ENCODE results near the gene POLD3. TPM values are rescaled to one million over a fixed set of nuclear protein-coding genes. Genes with fewer than 3 reads are reported as not detected.
"Not testable (repeated sequence)": the region's sequence is repeated elsewhere in the genome, so short reads cannot be mapped to it uniquely, and the experiment has no call there.

The POLD3 gene
- total RNA-seq, 1 experiment from 2014 or later = 76.5 TPM

DNA sequence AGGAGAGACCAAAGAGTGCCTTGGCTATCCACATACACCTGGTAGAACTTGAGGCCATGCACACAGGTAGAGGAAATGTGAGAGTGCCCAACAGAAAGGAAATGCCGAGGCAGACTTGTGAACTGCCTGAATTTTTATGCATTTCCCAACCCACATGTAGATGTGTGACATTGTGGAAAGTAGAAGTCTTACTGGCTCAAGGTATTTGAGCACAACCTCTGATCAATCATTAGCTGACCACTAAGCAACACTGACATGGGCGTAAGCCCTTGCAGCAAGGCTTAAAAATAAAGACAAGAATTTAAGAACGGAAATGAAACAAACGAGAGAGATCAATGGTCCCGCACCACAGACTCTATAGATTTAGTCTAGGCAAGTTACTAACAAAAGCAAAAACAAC, 62.6 kb downstream of the POLD3 start:
- DNase-seq (ENCODE audit: low spot score) = no peak
- intact Hi-C loops (cut with micrococcal nuclease; ENCODE audit: unreplicated experiment) = no loop called here
- Histone ChIP-seq H3K27ac (ENCODE audit: low read depth, low read length, poor library complexity, severe bottlenecking) (no peak overlapping the region), H3K36me3 (ENCODE audit: insufficient read depth, low read length, poor library complexity, severe bottlenecking) (peaks cover 23% of the 10 kb centered on the region), H3K9me3 (ENCODE audit: low read depth, low read length, poor library complexity, severe bottlenecking) (no peaks in the 10 kb centered on the region), H3K4me3 (ENCODE audit: low read depth, low read length, poor library complexity, severe bottlenecking) (no peak overlapping the region), H3K27me3 (replicated peaks; ENCODE audit: insufficient read depth, low read depth, low read length, poor library complexity) (no peaks in the 10 kb centered on the region), H3K4me1 (ENCODE audit: insufficient read depth, low read length, poor library complexity, severe bottlenecking) (no peaks in the 10 kb centered on the region)
- no peak for TF ChIP-seq EZH2 (IDR thresholded peaks at IDR 0.05; ENCODE audit: borderline replicate concordance, low read depth, low read length, poor library complexity, severe bottlenecking)
- TF ChIP-seq, protein P1, sequence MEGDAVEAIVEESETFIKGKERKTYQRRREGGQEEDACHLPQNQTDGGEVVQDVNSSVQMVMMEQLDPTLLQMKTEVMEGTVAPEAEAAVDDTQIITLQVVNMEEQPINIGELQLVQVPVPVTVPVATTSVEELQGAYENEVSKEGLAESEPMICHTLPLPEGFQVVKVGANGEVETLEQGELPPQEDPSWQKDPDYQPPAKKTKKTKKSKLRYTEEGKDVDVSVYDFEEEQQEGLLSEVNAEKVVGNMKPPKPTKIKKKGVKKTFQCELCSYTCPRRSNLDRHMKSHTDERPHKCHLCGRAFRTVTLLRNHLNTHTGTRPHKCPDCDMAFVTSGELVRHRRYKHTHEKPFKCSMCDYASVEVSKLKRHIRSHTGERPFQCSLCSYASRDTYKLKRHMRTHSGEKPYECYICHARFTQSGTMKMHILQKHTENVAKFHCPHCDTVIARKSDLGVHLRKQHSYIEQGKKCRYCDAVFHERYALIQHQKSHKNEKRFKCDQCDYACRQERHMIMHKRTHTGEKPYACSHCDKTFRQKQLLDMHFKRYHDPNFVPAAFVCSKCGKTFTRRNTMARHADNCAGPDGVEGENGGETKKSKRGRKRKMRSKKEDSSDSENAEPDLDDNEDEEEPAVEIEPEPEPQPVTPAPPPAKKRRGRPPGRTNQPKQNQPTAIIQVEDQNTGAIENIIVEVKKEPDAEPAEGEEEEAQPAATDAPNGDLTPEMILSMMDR (conservative IDR thresholded peaks at IDR 0.05; ENCODE audit: low read depth, low read length) = no peak
- no TSS peak for BruUV-seq (replicated peaks)
- ChIA-PET CTCF (no interaction called here), POLR2A (ENCODE audit: low non-redundant PET) (no interaction called here)

DNA sequence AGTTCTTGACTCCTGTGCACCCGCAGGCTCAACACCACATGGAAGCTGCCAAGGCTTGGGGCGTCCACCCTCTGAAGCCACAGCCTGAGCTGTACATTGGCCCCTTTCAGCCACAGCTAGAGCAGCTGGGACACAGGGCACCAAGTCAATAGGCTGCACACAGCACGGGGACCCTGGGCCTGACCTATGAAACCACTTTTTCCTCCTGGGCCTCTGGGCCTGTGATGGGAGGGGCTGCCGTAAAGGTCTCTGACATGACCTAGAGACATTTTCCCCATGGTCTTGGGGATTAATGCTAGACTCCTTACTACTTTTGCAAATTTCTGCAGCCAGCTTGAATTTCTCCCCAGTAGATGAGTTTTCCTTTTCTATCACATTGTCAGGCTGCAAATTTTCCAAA, 66.7 kb downstream of the POLD3 start:
- H3K4me3 ChIP-seq (ENCODE audit: low read depth, low read length, poor library complexity, severe bottlenecking); intact Hi-C loops (cut with micrococcal nuclease; ENCODE audit: unreplicated experiment); H3K4me1 ChIP-seq (ENCODE audit: insufficient read depth, low read length, poor library complexity, severe bottlenecking); H3K27me3 ChIP-seq (replicated peaks; ENCODE audit: insufficient read depth, low read depth, low read length, poor library complexity); BruUV-seq (replicated peaks); H3K9me3 ChIP-seq (ENCODE audit: low read depth, low read length, poor library complexity, severe bottlenecking); H3K27ac ChIP-seq (ENCODE audit: low read depth, low read length, poor library complexity, severe bottlenecking); DNase-seq (ENCODE audit: low spot score); CTCF ChIA-PET; H3K36me3 ChIP-seq (ENCODE audit: insufficient read depth, low read length, poor library complexity, severe bottlenecking); POLR2A ChIA-PET (ENCODE audit: low non-redundant PET): not testable (repeated sequence)

DNA sequence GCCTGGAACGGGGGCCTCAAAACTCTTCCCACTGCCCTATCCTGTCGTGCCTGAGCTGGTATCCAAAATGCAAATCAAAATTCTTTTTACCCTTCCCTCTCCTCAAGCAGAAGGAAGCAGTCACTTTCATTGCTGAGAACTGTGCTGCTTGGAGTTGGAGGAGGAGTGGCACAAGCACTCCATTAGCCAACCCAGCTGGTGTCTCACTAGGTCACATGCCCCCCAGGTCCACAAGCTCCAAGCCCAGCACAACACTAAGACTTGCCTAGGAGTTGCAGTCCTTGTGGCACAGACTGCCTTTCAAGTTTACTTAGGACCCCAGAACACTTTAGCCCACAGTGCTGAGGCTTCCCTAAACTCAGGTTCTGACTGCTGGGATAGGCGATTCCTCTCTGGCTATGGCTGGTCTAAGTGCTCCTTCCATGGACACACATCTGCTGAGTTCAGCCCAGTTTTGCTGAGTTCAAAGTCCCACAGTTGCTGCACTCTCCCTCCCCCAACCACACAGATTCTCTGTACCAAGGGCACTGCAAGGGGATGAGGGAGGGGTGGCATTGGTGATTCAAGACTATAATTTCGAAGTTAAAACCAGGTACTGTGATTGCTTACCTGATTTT, 70.2 kb downstream of the POLD3 start:
- POLR2A ChIA-PET (ENCODE audit: low non-redundant PET) = no interaction called here
- TF ChIP-seq EZH2 (IDR thresholded peaks at IDR 0.05; ENCODE audit: borderline replicate concordance, low read depth, low read length, poor library complexity, severe bottlenecking) = no peak
- TF ChIP-seq, protein P1 (conservative IDR thresholded peaks at IDR 0.05; ENCODE audit: low read depth, low read length) = no peak
- intact Hi-C loops (cut with micrococcal nuclease; ENCODE audit: unreplicated experiment) = no loop called here

DNA sequence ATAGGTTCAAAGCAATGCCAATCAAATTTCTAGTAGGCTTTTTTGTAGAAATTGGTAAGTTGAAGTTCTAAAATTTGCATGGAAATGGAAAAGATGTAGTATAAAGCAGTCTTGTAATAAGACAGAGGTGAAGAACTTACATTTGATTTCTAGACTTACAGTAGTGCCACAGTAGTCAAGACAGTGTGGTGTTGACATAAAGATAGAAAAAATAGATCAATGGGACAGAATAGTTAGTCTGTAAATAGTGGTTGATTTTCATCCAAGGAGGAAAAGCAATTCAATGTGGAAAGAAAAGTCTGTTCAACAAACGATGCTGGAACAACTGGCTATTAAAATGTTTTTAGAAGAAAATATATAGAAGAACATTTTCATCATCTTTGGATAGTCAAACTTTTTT, 70.9 kb downstream of the POLD3 start:
- Histone ChIP-seq H3K27ac (ENCODE audit: low read depth, low read length, poor library complexity, severe bottlenecking) (no peak overlapping the region), H3K4me1 (ENCODE audit: insufficient read depth, low read length, poor library complexity, severe bottlenecking) (no peaks in the 10 kb centered on the region), H3K36me3 (ENCODE audit: insufficient read depth, low read length, poor library complexity, severe bottlenecking) (peaks cover 7% of the 10 kb centered on the region), H3K27me3 (replicated peaks; ENCODE audit: insufficient read depth, low read depth, low read length, poor library complexity) (no peaks in the 10 kb centered on the region), H3K9me3 (ENCODE audit: low read depth, low read length, poor library complexity, severe bottlenecking) (no peaks in the 10 kb centered on the region), H3K4me3 (ENCODE audit: low read depth, low read length, poor library complexity, severe bottlenecking) (no peak overlapping the region)
- no peak for DNase-seq (ENCODE audit: low spot score)
- ChIA-PET POLR2A (ENCODE audit: low non-redundant PET) (interaction anchor here (0.6 kb wide), 1 partner anchor 1155 kb away, joined by 7 read pairs; no protein-coding TSS in a partner anchor), CTCF (no interaction called here)
- no peak for TF ChIP-seq EZH2 (IDR thresholded peaks at IDR 0.05; ENCODE audit: borderline replicate concordance, low read depth, low read length, poor library complexity, severe bottlenecking)
- TF ChIP-seq, protein P1 (conservative IDR thresholded peaks at IDR 0.05; ENCODE audit: low read depth, low read length) = no peak
- intact Hi-C loops (cut with micrococcal nuclease; ENCODE audit: unreplicated experiment) = no loop called here
- no TSS peak for BruUV-seq (replicated peaks)

More for the DNA sequence above, 70.2 kb downstream of the POLD3 start:
- no peaks in the 10 kb centered on the region for H3K27me3 ChIP-seq (replicated peaks; ENCODE audit: insufficient read depth, low read depth, low read length, poor library complexity)
- CTCF ChIA-PET = no interaction called here
- H3K9me3 ChIP-seq (ENCODE audit: low read depth, low read length, poor library complexity, severe bottlenecking) = no peaks in the 10 kb centered on the region
- H3K27ac ChIP-seq (ENCODE audit: low read depth, low read length, poor library complexity, severe bottlenecking) = no peak overlapping the region
- no TSS peak for BruUV-seq (replicated peaks)
- H3K36me3 ChIP-seq (ENCODE audit: insufficient read depth, low read length, poor library complexity, severe bottlenecking) = peaks cover 7% of the 10 kb centered on the region
- H3K4me3 ChIP-seq (ENCODE audit: low read depth, low read length, poor library complexity, severe bottlenecking) = no peak overlapping the region
- no peak for DNase-seq (ENCODE audit: low spot score)
- H3K4me1 ChIP-seq (ENCODE audit: insufficient read depth, low read length, poor library complexity, severe bottlenecking) = no peaks in the 10 kb centered on the region
